ENCODE results near the gene EPS8L3.
"Not testable (repeated sequence)": the region's sequence is repeated elsewhere in the genome, so short reads cannot be mapped to it uniquely, and the experiment has no call there.

The EPS8L3 gene

GRCh38 chr1:109732390-109732881 lies 31.3 kb downstream of the EPS8L3 start:
- DNase-seq = no peak

GRCh38 chr1:109730666-109731065 lies 33.1 kb downstream of the EPS8L3 start:
- DNase-seq = no peak

GRCh38 chr1:109728870-109729269 lies 34.9 kb downstream of the EPS8L3 start:
- DNase-seq = no peak

GRCh38 chr1:109726728-109727373 lies 36.9 kb downstream of the EPS8L3 start:
- no peak for DNase-seq

GRCh38 chr1:109726007-109726406 lies 37.7 kb downstream of the EPS8L3 start:
- no peak for DNase-seq

- DNase-seq = no peak
Observed at GRCh38 chr1:109725510-109725909, 38.2 kb downstream of the EPS8L3 start.

- DNase-seq = no peak
Observed at GRCh38 chr1:109724933-109725332, 38.8 kb downstream of the EPS8L3 start.

- peak; percentile 50 for DNase-seq
Observed at GRCh38 chr1:109722908-109723691, 40.6 kb downstream of the EPS8L3 start.

- no peak for DNase-seq
Observed at GRCh38 chr1:109721971-109722370, 41.8 kb downstream of the EPS8L3 start.

- no peak for DNase-seq
Observed at GRCh38 chr1:109721042-109721441, 42.7 kb downstream of the EPS8L3 start.

- DNase-seq = peak; percentile 53
Observed at GRCh38 chr1:109719337-109719837, 44.3 kb downstream of the EPS8L3 start.

GRCh38 chr1:109718495-109718894 lies 45.2 kb downstream of the EPS8L3 start:
- no peak for DNase-seq

GRCh38 chr1:109717729-109718128 lies 46.0 kb downstream of the EPS8L3 start:
- DNase-seq = no peak

- DNase-seq = no peak
Observed at GRCh38 chr1:109716570-109717090, 47.1 kb downstream of the EPS8L3 start.

- no peak for DNase-seq
Observed at GRCh38 chr1:109716121-109716520, 47.6 kb downstream of the EPS8L3 start.

GRCh38 chr1:109714661-109715372 lies 48.9 kb downstream of the EPS8L3 start:
- DNase-seq = no peak

GRCh38 chr1:109713636-109714035 lies 50.1 kb downstream of the EPS8L3 start:
- DNase-seq = no peak

GRCh38 chr1:109712321-109712864 lies 51.3 kb downstream of the EPS8L3 start:
- no peak for DNase-seq

- peak; percentile 8 for DNase-seq
Observed at GRCh38 chr1:109711593-109712320, 52.0 kb downstream of the EPS8L3 start, which contains the start of gene GSTM5. TSS of gene GSTM5 (plus strand) at chr1:109712251. CDS start at chr1:109712313, 62 bp downstream.

GRCh38 chr1:109709822-109710221 lies 53.9 kb downstream of the EPS8L3 start:
- not testable (repeated sequence) for DNase-seq

- not testable (repeated sequence) for DNase-seq
Observed at GRCh38 chr1:109708949-109709348, 54.8 kb downstream of the EPS8L3 start.

GRCh38 chr1:109705411-109705810 lies 58.3 kb downstream of the EPS8L3 start:
- no peak for DNase-seq
